ENCODE measurements around the gene RAB3C. TPM values are rescaled to one million over a fixed set of nuclear protein-coding genes. Genes with fewer than 3 reads are reported as not detected.

Gene RAB3C
- total RNA-seq, 1 donor from 2014 or later: not detected

Other genes starting within 250 kb of the RAB3C start
- 2.4 and 2.7 TPM in 2 replicates for gene PLK2, start 123.0 kb upstream of the RAB3C start, total RNA-seq
- gene GAPT, start 91.6 kb upstream of the RAB3C start, total RNA-seq: not detected in 2 replicates